CD4-positive, alpha-beta T cell (primary cell): ENCODE data around the gene MYH7B. TPM values are rescaled to one million over a fixed set of nuclear protein-coding genes. Genes with fewer than 3 reads are reported as not detected.

Experiments
- ATAC-seq: fragments of 200-7000 bp; cut with Tn5 transposase; one replicate; pipeline ENCODE4 v1.10.0; 2022; ENCODE audit warnings: mild to moderate bottlenecking; ENCODE audit not compliant: poor library complexity
- CTCF ChIA-PET: fragments of 350-600 bp; sonication (Branson Sonifier 250); formaldehyde crosslinking; loops from one replicate; lab custom pipeline; 2021; ENCODE audit warnings: antibody characterized with exemption, inconsistent platforms; lab: Charles Lee
- POLR2A ChIA-PET: fragments of 350-600 bp; sonication (Branson Sonifier 250); formaldehyde crosslinking; loops from one replicate; lab custom pipeline; 2021; ENCODE audit warnings: antibody characterized with exemption, inconsistent platforms; lab: Charles Lee
- DNase-seq, 14 experiments: peaks; one replicate each; pipeline ENCODE4 v3.0.0-alpha.2; 2013 to 2020; ENCODE audit warnings: mixed read lengths in 2 of 14
- H3K27ac ChIP-seq, 2 donors: one replicate each; pipeline versions ENCODE4 v1.5.1 to v1.7.0; 2013; ENCODE audit warnings: low read length in 2 of 2, low read depth in 1 of 2, mild to moderate bottlenecking in 1 of 2
- H3K27me3 ChIP-seq, 2 experiments: 1 replicate in 1 of 2; 2 replicates in 1 of 2; pipeline versions ENCODE4 v1.6.1 to v1.7.0; 2013; ENCODE audit warnings: low read length in 2 of 2, control low read depth in 1 of 2, mild to moderate bottlenecking in 1 of 2, moderate library complexity in 1 of 2; ENCODE audit not compliant: insufficient read depth in 2 of 2, control insufficient read depth in 1 of 2
- H3K36me3 ChIP-seq: one replicate; pipeline ENCODE4 v1.6.1; 2013; ENCODE audit warnings: low read length, control low read depth; ENCODE audit not compliant: insufficient read depth
- H3K4me1 ChIP-seq: one replicate; pipeline ENCODE4 v1.6.1; 2013; ENCODE audit warnings: low read length, control low read depth; ENCODE audit not compliant: insufficient read depth
- H3K4me3 ChIP-seq: one replicate; pipeline ENCODE4 v1.5.1; 2013; ENCODE audit warnings: mild to moderate bottlenecking, low read length, moderate library complexity
- H3K9me3 ChIP-seq, 2 experiments: 1 replicate in 1 of 2; 2 replicates in 1 of 2; pipeline versions ENCODE4 v1.6.1 to v1.7.0; 2013; ENCODE audit warnings: low read length in 2 of 2, mild to moderate bottlenecking in 2 of 2, control low read depth in 1 of 2, moderate library complexity in 1 of 2; ENCODE audit not compliant: control insufficient read depth in 1 of 2, insufficient read depth in 1 of 2
- H3K27ac Mint-ChIP-seq: one replicate; pipeline ENCODE4 v1.8.0; 2020; ENCODE audit warnings: mixed read lengths
- H3K27me3 Mint-ChIP-seq: one replicate; pipeline ENCODE4 v1.8.0; 2021; ENCODE audit warnings: mixed read lengths
- H3K36me3 Mint-ChIP-seq: one replicate; pipeline ENCODE4 v1.8.0; 2021; ENCODE audit warnings: low read depth, mixed read lengths
- H3K4me1 Mint-ChIP-seq: one replicate; pipeline ENCODE4 v1.8.0; 2021; ENCODE audit warnings: low read depth, mixed read lengths
- H3K4me3 Mint-ChIP-seq: one replicate; pipeline ENCODE4 v1.8.0; 2020; ENCODE audit warnings: mild to moderate bottlenecking, mixed read lengths
- H3K9me3 Mint-ChIP-seq: one replicate; pipeline ENCODE4 v1.8.0; 2020; ENCODE audit warnings: mixed read lengths
- intact Hi-C, 2 experiments: fragments of 100-400 bp; cut with DNase I in 1 of 2; cut with micrococcal nuclease in 1 of 2; formaldehyde crosslinking; loops; one replicate each; pipeline versions ENCODE4 v1.15.1 to v1.9.0; 2023 to 2025; cut with DNase I, micrococcal nuclease
- total RNA-seq, 174 experiments: library from RNA in 2 of 174; stranded (reverse) in 2 of 174; gene quantifications; one replicate each; pipeline ENCODE4 v1.2.3 and lab custom pipeline; 2021 to 2026
- TF ChIP-seq, protein P1 (sequence below): fragments of 200-600 bp; IDR thresholded peaks from one replicate; pipeline ENCODE4 v1.8.0; 2022; ENCODE audit warnings: antibody characterized with exemption, mild to moderate bottlenecking

Gene MYH7B
- total RNA-seq, 2 experiments from 2014 or later: 0.53 to 0.58 TPM

DNA sequence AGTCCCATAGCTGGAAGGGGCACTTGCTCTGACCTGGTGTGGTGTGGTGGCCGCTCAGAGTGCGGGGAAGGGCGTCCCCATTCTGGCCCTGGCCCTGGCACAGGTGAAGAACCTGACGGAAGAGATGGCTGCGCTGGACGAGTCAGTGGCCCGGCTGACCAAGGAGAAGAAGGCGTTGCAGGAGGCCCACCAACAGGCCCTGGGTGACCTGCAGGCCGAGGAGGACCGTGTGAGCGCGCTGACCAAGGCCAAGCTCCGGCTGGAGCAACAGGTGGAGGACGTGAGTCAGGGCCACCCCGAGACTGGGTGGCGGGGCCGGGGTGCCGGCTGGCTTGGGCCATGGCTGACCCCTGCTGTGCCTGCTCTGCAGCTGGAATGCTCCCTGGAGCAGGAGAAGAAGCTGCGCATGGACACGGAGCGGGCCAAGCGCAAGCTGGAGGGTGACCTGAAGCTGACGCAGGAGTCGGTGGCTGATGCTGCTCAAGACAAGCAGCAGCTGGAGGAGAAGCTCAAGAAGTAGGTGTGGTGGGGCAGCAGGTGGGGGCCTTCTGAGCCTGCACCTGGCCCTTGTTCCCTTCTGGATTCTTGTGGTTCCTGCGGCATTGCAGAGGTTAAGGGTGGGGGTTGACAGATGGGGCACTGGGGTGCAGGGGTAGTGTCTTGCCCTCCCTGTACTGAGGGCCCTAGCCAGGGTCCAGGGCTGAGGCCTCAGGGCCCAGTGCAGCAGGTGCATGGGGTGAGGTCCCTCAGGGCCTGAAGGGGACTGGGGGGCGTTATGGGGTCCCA lies 40.8 kb downstream of the MYH7B start:
- no peak for ATAC-seq
- Mint-ChIP-seq H3K27ac (no peak overlapping the region), H3K27me3 (no peaks in the 10 kb centered on the region), H3K9me3 (no peaks in the 10 kb centered on the region), H3K4me1 (no peaks in the 10 kb centered on the region), H3K36me3 (peaks cover 47% of the 10 kb centered on the region), H3K4me3 (no peak overlapping the region)
- TF ChIP-seq, protein P1, sequence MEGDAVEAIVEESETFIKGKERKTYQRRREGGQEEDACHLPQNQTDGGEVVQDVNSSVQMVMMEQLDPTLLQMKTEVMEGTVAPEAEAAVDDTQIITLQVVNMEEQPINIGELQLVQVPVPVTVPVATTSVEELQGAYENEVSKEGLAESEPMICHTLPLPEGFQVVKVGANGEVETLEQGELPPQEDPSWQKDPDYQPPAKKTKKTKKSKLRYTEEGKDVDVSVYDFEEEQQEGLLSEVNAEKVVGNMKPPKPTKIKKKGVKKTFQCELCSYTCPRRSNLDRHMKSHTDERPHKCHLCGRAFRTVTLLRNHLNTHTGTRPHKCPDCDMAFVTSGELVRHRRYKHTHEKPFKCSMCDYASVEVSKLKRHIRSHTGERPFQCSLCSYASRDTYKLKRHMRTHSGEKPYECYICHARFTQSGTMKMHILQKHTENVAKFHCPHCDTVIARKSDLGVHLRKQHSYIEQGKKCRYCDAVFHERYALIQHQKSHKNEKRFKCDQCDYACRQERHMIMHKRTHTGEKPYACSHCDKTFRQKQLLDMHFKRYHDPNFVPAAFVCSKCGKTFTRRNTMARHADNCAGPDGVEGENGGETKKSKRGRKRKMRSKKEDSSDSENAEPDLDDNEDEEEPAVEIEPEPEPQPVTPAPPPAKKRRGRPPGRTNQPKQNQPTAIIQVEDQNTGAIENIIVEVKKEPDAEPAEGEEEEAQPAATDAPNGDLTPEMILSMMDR: no peak
- no peak for DNase-seq
- CTCF ChIA-PET: no interaction called here
- intact Hi-C loops: no loop called here
- Histone ChIP-seq H3K27ac (no peak overlapping the region), H3K27me3 (no peaks in the 10 kb centered on the region), H3K4me1 (no peaks in the 10 kb centered on the region), H3K4me3 (no peak overlapping the region), H3K36me3 (peaks cover 57% of the 10 kb centered on the region), H3K9me3 (no peaks in the 10 kb centered on the region)
- POLR2A ChIA-PET: no interaction called here

DNA sequence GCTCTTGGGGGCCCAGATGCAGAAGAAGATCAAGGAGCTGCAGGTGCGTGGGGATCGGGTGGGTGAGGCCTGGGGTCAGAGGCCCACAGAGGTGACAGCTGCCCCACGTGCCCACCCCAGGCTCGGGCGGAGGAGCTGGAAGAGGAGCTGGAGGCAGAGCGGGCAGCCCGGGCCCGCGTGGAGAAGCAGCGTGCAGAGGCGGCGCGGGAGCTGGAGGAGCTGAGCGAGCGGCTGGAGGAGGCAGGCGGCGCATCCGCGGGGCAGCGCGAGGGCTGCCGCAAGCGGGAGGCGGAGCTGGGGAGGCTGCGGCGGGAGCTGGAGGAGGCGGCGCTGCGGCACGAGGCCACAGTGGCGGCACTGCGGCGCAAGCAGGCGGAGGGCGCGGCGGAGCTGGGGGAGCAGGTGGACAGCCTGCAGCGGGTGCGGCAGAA lies 41.5 kb downstream of the MYH7B start:
- Mint-ChIP-seq H3K4me3 (no peak overlapping the region), H3K27ac (no peak overlapping the region), H3K9me3 (no peaks in the 10 kb centered on the region), H3K36me3 (peaks cover 54% of the 10 kb centered on the region), H3K27me3 (no peaks in the 10 kb centered on the region), H3K4me1 (no peaks in the 10 kb centered on the region)
- Histone ChIP-seq H3K9me3 (no peaks in the 10 kb centered on the region), H3K4me1 (no peaks in the 10 kb centered on the region), H3K27me3 (no peaks in the 10 kb centered on the region), H3K27ac (no peak overlapping the region), H3K36me3 (peaks cover 64% of the 10 kb centered on the region), H3K4me3 (no peak overlapping the region)
- intact Hi-C loops: no loop called here
- ChIA-PET POLR2A (no interaction called here), CTCF (no interaction called here)
- peak; percentile 56 for ATAC-seq
- TF ChIP-seq, protein P1: no peak
- DNase-seq: peak in 2 of 14 experiments; percentile 8 to 24

- Mint-ChIP-seq H3K9me3 (no peaks in the 10 kb centered on the region), H3K27ac (no peak overlapping the region), H3K27me3 (no peaks in the 10 kb centered on the region), H3K36me3 (peaks cover 58% of the 10 kb centered on the region), H3K4me1 (no peaks in the 10 kb centered on the region), H3K4me3 (no peak overlapping the region)
- peaks cover 70% of the 10 kb centered on the region for H3K36me3 ChIP-seq
- POLR2A ChIA-PET: no interaction called here
- no peaks in the 10 kb centered on the region for H3K27me3 ChIP-seq
- H3K4me1 ChIP-seq: no peaks in the 10 kb centered on the region
- ATAC-seq (no peak), DNase-seq (no peak)
- intact Hi-C loops: no loop called here
- H3K27ac ChIP-seq: no peak overlapping the region
- no peak overlapping the region for H3K4me3 ChIP-seq
- TF ChIP-seq, protein P1: no peak
- H3K9me3 ChIP-seq: no peaks in the 10 kb centered on the region
- CTCF ChIA-PET: no interaction called here
Measured at GRCh38 chr20:34997774-34998173, 42.1 kb downstream of the MYH7B start.
